Activated effector memory CD4-positive, alpha-beta T cell treated with anti-CD3 and anti-CD28 coated beads, Interleukin-2, amount 50 U/mL, for 16 hours (primary cell): ENCODE results near the gene STK32B.

Experiments
- DNase-seq: peaks from one replicate; pipeline ENCODE4 v3.0.0-alpha.2; 2020

STK32B gene

DNA sequence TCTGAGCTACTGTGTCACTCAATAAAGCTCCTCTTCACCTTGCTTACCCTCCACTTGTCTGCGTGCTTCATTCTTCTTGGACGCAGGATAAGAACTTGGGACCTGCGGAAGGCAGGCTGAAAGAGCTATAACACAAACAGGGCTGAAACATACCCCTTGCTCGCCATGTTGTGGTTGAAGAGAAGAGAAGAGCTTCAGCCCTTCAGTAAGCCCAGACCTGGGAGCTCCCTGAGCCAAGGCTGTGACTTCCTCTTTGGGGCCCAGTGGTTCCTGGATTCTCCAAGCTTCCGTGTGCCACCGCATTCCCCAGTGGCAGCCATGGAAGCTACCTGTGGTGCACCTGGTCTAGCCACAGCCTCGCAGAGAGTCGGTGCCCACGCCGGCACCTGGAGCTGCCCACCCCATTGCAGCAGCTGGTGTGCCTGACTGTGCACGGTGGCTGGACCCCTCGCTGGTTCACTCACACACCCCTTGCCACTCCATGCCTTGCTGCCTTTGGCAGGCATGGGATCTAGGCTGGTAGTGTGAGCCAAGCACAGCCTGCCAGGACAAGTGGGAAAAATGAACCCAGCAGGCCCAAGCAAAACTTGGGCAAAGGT, 496.5 kb downstream of the STK32B start:
- DNase-seq = no peak
